HG02588 (cell line): Measurements from ENCODE around the gene GTF2F1.
"Not testable (repeated sequence)": the region's sequence is repeated elsewhere in the genome, so short reads cannot be mapped to it uniquely, and the experiment has no call there.

Experiments used
- ATAC-seq: cut with Tn5 transposase; IDR thresholded peaks from one replicate; pipeline ENCODE4 v1.9.1; 2021; ENCODE audit warnings: mild to moderate bottlenecking, moderate library complexity; ENCODE audit not compliant: unreplicated experiment

Gene GTF2F1

DNA sequence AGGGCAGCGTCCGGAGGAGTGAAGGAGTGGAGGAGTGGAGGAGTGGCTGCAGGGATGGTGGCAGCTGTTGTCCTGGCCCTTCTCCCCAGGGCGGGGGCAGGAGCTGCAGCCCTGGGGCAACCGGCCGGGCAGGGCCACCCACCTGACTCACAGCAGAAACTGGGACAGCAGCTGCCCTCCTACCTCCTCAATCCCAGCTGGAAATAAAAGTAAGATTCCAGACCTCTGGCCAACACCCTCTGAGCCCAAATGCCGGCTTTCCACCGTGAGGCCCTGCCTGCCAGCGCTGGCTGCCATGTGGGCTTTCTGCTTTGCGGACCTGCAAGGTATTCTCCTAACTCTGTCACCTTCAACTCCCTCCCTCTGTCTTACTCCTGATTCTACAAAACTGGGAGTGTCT is 35.0 kb downstream of the GTF2F1 start:
- ATAC-seq = no peak

- no peak for ATAC-seq
These were observed 35.8 kb downstream of the GTF2F1 start for GRCh38 chr19:6357174-6357573.

- not testable (repeated sequence) for ATAC-seq
These were observed 37.5 kb downstream of the GTF2F1 start for GRCh38 chr19:6355321-6356040.

DNA sequence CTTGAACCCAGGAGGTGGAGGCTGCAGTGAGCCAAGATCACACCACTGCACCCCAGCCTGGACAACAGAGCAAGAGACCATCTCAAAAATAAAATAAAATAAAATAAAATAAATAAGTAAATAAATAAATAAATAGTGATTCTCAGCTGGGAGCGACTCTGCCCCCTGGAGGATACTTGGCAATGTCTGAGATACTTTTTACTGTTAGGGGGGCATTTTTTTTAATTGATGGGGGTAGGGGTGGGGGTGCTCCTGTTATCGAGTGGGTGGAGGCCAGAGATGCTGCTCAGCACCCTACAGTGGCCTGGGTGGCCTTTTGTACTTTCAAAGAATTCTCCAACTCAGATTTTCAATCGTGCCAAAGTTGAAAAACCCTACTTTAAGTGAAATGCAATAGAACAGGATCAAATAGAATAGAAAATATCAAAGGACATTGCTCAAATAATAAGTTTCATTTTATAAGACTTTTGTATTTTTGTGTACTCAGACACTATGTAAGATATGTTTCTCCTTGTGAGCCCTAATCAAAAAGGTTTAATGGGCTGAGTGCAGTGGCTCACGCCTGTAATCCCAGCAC is 38.8 kb downstream of the GTF2F1 start:
- ATAC-seq = no peak

- no peak for ATAC-seq
These were observed 40.4 kb downstream of the GTF2F1 start for GRCh38 chr19:6352381-6353165.

DNA sequence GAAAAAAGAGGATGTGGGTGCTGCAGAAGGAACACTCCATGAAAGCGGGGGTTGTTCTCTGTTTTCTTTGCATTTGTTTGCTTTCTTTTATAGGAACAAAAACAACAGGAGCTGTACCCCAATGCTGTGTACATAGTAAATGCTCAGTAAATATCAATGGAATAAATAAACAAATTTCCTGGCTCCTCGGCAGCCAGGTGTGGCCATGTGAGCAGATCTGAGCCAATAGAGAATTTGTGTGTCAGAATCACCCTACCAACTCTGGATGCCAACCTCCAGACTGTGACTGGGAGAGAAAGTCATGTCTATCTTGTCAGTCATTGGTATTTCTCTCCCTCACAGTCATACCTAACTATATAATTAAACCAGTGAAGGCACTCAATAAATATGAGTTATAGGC is 42.3 kb downstream of the GTF2F1 start:
- no peak for ATAC-seq

- not testable (repeated sequence) for ATAC-seq
These were observed 43.7 kb downstream of the GTF2F1 start for GRCh38 chr19:6349271-6349670.

DNA sequence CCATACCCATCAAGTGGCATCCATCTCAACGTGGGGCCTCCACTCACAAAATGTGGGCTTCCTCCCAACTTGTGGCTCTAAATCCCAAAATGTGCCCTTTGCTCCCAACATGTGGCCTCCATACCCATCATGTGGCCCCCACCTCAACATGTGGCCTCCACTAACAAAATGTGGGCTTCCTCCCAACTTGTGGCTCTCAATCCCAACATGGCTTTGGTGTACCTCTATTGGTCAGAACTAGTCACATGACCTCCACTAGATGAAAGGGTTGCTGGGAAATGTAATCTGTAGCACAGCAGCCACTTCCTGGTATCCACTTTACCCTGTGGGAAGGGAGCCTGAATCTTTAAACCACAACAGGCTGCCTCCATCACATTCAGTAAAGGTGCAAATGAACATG is 49.5 kb downstream of the GTF2F1 start:
- ATAC-seq = no peak

DNA sequence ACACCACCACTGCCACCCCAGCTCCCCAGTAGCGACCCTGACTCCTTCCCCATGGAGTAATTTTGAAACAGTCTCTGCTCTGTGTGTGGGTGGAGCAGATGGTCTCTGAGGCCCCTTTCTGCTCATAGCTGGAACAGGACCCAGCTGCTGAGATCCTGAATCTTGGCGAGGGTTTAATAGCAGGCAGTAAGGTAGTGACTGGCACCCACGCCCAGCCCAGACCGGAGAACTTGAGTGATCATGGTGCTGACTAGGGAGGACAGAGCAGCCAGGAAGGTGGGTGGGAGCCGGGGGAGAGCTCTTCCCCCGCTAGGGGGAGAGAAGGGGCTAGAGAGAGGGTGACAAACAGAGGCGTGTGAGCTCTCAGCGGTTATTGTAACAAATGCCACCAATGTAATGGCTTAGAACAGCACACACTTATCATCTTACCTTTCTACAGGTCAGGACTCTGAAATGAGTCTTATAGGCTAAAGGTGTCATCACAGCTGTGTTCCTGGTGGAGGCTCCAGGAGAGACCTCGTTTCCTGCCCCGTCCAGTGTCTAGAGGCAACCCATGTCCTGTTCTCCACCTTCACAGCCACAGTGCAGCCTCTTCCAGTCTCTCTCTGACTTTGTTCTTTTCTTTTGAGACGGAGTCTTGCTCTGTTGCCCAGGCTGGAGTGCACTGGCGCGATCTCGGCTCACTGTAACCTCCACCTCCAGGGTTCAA is 52.3 kb downstream of the GTF2F1 start:
- ATAC-seq = no peak

DNA sequence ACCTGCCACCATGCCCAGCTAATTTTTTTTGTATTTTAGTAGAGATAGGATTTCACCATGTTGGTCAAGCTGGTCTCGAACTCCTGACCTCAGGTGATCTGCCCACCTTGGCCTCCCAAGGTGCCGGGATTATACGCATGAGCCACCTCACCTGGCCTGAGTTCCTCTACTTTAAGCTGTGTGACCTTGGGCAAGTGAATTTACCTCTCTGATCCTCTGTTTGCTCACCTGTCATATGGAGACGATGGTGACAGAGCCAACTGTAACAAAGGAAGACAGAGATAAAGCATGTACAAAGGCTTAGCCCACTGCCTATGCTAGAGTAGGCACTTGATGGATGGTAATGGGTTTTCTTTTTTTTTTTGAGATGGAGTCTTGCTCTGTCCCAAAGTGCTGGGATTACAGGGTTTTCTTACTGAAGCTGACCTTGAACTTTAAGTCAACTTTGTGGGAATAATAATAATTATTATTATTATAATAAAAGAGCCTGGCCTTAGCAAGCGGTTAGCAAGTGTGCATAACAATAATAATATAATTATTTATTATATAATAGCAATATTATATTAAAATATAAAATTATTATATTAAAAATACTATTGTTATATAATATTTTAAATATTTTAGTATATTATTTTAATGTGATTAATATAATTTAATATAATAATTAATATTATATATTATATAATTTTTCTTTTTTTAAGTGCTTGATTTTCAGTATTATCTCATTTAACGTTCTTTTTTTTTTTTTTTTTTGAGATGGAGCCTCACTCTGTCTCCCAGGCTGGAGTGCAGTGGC is 58.3 kb downstream of the GTF2F1 start:
- ATAC-seq = no peak

DNA sequence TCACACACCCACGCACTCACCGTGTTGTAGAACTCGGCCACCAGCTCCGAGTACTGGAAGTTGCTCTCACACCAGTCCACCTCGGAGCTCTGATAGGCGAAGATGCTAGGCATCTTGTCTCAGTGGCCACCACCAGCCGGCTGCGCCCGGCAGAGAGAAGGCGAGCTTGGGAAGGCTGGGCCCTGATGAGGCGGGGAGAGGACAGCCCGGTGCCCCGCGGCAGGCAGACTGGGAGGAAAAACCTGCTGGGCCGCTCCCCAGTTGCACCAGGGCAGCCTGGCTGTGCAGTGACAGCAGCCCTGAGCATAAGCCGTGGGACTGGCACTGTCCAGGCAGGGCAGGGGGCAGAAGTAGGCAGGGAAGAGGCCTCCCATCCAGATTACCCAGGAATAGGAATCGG is 59.5 kb downstream of the GTF2F1 start, which contains the start of gene ACER1:
ACER1 (minus strand) TSS at position 174 of the 400 bp plus-strand sequence; CDS start at position 113, 61 bp downstream.
- no peak for ATAC-seq
